ENCODE measurements around the gene FAM20C.

The FAM20C gene

DNA sequence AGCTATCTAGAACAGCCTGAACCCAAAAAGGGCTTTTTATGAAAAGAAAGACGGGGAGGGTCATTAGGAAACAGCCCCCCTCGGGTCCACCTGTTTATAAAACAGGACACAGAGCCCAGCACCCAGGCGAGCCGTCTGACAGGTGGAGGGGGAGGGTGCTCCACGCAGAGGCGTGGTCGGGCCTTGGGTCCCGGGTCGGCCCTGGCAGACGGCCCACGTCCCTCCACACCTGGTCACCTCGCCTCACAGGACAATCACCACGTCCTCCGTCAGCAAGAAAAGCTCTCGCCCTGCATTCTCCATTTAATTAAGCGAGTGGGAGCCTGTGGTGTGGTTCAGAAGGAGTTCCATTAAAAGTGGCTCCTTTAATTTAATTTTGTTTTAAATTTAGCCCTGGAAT, 55.3 kb downstream of the FAM20C start:
- no peak for DNase-seq

DNA sequence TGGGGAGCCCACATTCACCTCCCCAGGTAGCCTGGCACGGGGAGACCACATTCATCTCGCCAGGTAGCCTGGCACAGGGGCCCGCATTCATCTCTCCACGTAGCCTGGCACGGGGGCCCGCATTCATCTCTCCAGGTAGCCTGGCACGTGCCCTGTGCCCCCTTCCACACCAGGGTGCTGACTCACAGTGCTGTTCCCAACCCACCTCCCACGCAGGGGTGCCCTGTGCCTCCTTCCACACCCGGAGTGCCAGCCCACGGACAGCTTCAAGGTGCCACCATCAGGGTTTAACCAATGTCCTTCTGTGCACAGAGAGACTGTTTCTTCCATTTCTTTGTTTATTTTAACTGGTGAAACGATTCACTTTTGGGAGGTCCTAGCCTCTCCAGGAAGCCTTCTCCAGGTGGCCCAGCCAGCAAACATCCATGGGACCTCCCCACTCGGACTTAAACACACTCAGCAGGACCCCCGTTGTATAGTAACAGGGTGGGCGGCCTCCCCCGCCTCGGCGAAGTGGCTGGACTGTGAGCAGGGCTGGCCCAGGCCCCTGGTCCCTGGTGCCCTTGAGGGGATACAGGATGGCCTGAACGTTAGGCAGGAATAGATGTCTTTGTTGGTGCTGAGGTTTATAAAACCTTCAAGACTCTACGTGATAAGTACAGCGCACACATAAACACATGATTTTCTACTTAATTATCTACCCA, 56.5 kb downstream of the FAM20C start:
- DNase-seq = no peak

DNA sequence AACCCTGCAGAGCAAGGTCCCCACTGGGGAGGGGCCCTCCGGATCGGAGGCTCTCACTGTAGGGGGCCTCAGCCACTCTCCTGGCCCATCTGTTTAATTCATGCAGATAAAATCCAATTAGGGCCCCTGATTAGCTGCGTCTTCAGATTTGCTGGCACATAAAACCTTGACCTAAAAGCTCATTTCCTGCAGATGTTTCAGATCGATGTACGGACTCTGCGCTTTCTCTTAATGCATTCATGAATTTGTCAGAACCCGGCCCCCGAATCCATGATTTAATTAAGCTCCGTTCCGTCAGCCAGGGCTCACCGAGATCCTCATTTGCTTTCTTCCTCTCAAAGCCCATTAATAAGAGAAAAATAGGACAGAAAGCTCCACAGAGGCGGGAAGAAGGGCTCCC, 57.6 kb downstream of the FAM20C start:
- no peak for DNase-seq

DNA sequence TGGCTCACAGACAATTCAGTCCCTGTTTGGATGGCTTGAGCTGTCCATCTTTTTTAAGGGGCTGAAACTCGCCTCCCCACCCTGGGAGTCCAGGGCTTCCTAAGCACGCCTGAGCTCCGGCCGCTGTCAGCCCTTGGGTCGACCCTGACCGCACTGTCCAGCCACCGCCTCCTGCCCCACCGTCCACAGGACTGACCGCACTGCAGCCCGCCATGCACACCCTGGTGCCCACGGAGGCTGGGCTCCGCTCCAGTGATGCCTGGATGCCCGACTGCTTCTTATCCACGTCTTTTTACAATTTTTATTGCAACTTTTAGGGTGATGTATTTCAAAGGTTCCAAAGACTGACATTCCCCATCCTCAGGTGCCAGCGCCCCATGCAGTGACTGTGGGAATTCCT, 58.2 kb downstream of the FAM20C start:
- no peak for DNase-seq

DNA sequence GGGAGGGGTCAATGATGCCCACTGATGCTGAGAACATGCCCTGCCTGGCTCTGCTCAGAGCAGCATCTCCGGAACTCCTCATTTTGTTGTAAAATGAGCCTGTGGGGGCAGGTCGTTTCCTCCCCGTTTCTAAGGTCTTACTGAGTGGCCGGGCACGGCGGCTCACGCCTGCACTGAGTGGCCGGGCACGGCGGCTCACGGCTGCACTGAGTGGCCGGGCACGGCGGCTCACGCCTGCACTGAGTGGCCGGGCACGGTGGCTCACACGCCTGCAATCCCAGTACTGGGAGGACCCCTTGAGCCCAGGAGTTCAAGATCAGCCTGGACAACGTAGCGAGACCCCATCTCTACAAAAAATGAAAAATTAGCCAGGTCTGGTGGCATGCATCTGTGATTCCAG, 58.6 kb downstream of the FAM20C start:
- DNase-seq = no peak

DNA sequence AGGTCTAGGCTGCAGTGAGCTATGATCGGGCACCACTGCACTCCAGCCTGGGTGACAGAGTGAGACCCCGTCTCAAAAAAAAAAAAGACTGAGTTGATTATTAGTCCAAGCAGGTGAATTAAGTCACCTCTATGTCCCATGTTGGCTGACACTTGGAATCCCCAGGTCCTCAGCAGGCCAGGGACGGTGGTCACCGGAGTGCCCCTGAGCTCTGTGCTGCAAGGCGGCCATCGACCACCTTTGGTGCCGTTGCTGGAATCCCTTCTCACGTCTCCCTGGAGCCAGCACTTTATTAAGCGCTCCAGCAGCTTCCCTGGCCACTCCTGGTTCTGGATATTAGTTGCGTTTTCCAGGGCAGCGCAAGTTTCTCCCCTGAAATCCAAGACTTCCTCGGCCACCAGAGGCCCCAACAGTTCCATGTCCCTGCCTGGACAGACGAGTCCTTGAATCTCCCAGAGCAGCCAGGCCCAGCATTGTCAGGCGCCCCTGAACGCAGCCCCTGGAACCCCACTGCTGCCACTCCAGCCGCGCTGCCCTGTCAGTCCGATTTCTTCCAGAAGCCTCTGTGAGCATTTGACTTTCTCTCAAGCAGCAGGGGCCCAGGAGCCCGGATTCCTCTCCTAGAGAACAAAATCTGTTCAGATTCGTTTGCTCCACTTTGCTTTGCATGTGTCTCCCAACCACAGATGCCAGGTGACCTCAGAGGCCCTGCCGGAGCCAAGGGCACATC, 59.2 kb downstream of the FAM20C start:
- no peak for DNase-seq

DNA sequence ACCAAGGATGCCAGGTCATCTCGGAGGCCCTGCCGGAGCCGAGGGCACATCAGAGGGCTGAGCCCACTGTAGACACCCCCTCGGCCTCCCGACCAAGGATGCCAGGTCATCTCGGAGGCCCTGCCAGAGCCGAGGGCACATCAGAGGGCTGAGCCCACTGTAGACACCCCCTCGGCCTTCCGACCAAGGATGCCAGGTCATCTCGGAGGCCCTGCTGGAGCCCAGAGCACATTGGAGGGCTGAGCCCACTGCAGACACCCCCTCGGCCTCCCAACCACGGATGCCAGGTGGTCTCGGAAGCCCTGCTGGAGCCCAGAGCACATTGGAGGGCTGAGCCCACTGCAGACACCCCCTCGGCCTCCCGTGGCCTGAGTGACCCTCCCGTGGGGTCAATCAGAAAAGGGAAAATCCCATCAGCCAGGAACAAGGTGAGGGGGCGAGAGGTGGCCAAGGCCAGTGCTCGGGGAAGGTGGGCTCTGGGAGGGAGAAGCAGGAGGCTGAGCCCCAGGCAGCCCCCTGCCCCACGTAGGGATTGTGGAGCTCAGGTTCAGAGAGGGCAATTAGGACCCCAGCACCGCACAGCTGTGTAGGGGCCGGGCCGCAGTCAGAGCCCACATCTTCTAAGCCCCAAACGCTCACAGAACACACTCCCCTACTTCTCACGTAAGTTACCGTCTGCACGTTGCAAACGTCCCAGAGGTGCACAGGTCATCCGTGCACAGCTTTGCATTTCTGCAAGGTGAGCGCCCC, 60.0 kb downstream of the FAM20C start:
- no peak for DNase-seq

DNA sequence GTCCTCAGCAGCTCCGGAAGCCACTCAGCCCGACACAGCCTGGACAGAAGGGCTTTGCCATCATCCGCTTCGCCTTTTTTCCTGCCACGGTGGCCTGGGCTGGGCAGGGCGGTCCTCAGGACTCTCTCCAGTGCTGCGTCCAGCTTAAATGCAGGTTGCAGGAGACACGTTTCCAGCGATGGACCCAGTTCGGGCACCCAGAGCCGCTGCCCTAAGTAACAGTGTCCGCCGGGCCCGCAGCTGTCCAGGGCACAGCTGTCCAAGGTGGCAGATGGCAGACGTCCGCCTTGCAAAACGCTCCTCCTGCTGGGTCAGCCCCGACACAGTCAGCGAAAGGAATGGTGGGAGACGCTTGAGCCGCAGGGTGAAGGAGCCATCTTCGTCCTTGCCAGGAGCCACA, 60.6 kb downstream of the FAM20C start:
- no peak for DNase-seq

DNA sequence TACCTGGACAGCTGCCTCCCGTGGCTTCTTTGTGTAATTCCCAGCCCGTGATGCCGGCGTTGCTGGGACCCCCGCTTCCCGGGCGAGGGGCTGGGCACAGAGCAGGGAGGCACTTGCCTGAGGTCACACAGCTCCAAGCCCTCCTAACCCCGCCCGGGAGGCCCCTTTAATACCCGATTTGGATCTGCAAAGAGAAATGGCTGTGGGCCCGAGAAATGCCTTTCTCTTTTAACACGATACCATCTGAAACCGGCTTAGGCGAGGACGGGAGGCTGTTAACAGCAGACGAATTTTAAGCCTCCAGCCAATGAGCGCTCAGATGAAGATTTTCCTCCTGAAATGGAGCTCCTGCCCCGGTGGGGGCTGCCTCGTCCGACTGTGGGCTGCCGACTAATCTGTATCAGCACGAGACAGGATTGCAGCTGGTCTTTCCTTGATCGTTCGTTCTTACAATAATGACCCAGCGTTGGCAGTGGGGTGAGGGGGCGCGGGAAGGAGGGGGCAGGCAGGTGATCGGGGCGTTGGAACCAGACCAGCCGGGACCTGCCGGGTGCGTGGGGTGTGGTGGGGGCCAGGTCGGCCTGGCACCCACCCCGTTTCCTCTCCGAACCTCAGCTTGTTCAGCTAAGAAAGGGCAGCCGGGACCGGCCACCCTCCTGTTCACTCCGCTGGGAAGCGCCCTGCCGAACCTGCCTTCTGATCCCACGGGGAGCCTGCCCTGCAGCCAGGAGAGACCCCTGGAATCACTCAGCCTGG, 61.4 kb downstream of the FAM20C start:
- no peak for DNase-seq

DNA sequence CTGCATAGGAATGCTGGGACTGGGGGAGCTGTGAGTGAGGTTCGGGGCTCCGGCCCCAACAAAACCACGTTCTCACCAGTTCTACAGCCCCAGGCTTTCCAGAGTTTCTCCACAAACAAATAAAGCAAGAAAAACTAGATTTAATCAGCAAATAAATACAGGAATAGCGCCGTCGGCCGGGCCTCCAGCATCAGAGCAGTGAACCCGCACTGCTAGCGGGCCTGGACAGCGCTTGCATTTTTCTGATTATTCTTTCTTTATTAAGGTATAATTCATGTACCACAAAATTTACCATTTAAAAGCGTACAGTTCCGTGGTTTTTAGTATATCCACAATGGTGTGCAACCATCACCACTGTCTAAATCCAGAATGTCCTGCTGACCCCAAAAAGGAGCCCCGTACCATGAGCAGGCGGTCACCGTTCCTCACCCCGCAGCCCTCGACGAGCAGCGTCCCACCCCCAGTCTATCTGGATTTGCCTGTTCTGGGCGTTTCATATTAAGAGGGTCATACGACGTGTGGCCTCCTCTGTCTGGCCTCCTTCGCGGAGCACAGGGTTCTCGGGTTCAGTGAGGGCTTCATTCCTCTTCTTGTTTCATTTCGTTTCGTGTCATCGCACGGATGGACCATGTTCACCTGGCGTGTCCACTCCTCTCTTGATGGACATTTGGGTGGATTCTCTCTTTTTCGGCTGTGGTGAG, 62.1 kb downstream of the FAM20C start:
- no peak for DNase-seq

DNA sequence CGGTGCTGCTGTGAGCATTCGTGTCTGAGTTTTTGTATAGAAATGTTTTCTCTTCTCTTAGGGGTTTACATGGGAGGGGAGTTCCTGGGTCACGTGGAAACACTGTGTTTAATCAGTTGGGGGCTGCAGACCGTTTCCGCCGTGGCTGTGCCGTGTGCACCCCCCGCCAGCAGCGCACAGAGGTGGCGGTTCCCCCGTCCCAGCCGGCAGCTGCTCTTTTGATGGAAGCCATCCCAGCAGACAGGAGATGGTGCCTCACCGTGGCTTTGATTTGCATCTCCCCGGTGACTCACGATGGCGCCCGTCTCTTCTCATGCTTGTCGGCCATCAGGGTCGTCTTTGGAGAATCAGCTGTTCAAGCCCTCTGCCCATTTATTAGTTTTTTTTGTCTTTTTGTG, 62.7 kb downstream of the FAM20C start:
- DNase-seq = no peak

DNA sequence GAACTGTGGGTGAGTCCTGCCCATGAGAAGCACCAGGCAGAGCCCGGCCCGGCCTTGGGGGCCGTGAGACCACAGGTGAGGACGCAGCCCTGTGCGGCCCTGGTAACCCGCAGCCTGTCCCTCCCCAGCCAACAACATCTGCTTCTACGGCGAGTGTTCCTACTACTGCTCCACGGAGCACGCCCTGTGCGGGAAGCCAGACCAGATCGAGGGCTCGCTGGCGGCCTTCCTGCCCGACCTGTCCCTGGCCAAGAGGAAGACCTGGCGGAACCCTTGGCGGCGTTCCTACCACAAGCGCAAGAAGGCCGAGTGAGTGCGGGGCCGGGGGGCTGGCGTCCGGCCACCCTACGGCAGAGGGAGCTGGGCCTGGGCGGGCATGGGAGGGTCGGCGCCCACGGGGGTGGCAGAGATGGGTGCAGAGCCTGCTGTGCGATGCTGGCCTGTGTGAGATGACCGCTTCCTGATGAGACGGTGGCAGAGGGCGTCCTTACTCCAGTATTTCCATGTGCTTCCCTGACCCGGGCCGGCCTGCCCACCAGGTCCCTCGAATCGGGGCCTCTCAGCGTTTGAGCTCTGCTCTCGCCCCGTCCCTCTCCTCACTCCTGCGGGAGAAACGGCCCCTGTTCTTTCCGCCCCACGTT, 63.5 kb downstream of the FAM20C start:
- DNase-seq = no peak

DNA sequence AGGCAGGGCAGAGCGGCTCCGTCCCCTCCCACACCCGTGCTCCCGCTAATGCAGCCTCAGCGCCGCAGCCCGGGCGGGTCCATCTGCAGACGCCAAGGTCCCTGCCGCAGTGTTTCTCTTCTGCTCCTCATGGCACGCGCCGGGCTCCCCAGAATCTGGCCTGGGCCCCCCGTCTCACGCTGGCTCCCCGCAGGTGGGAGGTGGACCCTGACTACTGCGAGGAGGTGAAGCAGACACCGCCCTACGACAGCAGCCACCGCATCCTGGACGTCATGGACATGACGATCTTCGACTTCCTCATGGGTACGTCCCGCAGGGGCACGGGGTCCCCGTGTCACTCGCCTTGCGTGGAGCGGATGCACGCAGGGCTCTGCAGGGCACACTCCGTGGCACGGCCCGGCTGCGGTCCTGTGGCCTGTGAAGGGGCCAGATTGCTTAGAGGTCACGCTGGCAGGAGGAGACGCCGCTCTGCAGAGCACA, 64.1 kb downstream of the FAM20C start:
- DNase-seq = no peak

DNA sequence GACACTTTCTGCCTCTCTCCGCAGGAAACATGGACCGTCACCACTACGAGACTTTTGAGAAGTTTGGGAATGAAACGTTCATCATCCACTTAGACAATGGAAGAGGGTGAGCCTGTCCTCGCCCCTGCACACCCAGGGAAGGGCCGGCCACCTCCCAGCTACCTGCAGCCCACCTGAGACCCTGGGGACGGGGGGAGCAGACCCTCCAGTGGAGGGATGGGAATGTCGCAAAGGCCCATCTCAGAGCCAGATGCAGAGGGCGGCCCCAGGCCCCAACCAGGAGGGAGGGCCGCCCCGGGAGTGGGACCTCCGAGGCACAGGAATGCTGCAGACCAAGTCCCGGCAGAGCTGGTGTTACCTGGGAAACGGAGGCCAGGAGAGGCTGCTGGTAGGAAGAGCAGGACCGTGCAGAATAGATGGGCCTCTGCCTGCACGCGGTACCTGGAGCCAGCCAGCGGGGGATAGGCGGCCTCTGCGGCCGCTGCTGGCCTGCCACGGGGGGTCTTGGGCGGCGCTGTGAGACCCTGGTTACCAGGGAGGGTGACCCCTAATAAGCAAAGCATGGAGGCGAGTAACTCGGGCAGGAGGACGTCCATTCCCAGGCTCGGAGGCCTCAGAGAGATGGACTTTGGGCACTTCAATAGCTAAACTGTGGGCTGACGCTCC, 64.7 kb downstream of the FAM20C start:
- no peak for DNase-seq

DNA sequence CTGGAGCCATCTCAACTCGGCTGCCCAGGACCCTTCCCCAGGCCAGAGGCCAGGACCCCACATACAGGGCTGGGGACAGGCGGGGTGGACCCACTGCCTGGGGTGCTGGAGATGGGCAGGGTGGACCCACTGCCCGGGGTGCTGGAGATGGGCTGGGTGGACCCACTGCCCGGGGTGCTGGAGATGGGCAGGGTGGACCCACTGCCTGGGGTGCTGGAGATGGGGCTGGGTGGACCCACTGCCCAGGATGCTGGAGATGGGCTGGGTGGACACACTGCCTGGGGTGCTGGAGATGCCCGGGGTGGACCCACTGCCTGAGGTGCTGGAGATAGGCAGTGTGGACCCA, 65.2 kb downstream of the FAM20C start:
- no peak for DNase-seq

DNA sequence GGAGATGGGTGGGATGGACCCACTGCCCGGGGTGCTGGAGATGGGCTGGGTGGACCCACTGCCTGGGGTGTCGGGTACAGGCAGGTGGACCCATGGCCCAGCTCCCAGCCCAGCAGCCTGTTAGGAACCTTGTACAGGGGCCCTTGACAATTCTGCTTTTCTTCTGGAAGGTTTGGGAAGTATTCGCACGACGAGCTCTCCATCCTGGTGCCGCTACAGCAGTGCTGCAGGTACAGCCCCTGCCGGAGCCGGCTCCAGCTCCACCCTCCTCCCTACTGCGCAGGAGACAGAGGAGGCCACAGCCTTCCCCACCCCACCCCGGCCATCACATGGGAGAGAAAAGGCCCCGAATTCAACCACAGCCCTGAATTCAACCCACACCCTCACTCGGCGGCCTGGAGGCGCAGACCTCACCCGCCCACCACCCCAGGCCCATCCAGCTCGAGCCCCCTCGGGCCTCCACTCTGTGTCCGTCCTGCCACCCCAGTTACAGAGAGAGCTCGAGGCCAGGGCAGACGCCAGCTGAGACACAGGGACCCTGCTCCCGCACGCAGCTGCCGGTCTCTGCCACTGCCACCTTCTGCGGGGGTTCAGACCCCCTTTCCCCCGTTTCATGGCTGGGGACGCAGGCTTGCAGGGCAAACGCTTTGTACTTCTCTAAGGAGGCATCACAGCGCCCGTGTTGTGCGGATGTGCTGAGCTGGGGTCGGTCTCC, 66.3 kb downstream of the FAM20C start:
- no peak for DNase-seq

DNA sequence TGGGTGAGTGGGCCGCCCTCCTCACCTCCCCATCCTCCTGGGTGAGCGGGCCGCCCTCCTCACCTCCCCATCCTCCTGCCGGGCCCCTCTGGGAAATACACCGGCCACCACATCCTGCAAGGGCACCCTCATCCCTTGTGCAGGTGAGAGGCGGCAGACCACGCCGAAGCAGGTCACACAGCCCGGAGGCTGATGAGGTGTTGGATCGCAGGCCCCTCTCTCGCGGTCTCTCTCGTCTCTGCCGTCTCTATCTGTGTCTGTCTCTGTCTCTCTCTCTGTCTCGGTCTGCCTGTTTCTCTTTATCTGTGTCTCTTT, 66.8 kb downstream of the FAM20C start:
- DNase-seq = no peak

DNA sequence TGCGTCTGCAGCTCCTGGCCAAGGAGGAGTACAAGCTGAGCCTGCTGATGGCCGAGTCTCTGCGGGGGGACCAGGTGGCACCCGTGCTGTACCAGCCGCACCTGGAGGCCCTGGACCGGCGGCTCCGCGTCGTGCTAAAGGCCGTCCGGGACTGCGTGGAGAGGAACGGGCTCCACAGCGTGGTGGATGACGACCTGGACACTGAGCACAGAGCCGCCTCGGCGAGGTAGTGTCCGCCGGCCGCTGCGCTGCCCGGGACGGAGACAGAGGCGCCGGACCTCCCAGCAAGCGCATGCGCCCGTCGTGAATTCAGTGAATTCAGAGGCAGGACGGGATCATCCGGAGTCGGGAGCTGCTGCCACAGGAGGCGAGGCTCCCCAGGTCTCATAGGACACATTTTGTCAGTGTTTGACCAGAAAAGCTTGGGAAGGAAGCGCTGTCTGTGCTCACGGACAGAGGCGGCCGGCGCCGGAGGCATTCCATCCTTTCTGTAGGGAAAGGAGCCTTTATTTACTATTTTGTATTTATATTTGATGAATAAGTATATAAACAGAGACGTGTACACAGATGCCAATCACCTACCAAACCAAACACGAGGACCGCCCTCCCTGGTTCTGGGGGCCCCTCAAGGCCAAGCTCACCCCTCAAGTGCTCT, 67.5 kb downstream of the FAM20C start:
- no peak for DNase-seq

DNA sequence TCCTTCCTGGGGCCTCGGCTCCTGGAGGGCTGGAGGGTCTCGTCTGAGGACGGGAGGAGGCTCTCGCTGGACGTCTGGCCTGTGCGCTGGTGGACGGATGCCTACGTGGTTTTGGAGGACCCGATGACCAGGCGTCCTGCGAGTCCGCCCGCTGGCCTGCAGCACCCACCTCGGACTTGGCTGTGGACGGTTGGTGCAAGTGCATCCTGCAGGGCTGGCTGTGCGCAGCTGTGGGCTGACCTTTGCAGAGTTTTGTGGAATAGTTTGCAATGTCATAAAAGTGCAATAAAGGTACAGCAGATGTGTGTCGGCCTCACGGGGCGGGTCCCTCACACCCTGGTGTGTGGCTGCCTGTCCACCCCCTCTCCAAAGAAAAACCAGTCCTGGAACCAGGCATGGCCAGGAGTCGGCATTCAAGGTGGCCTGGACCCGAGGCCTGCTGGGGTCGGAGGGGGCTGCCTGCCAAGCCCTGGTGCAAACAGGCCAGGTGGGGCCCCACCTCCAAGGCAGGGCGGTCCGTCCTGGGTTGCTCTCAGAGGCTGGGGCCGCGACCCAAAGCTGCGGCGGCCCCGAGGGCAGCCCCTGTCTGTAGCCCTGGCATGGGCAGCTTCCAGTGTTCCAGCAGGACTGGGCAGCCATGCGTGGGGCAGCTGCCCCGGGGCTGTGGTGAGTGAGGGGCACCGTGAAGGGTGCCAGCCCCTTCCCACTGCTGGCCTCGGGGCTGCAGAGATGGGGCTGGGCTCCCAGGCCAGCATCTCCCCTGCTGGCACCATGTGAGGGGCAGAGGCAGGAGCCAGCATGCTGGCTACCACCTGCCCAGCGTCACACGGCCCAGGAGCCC, 68.3 kb downstream of the FAM20C start:
- no peak for DNase-seq
